ENCODE results near the gene CRNN.
A peak's percentile ranks its signal among the peaks of the same experiment; 100 is the strongest.

GRCh38 chr1:152461544-152461943 lies 47.5 kb upstream of the CRNN start:
- no peak for TF ChIP-seq POLR2A (IDR thresholded peaks at IDR 0.05)
- TF ChIP-seq, protein P1, sequence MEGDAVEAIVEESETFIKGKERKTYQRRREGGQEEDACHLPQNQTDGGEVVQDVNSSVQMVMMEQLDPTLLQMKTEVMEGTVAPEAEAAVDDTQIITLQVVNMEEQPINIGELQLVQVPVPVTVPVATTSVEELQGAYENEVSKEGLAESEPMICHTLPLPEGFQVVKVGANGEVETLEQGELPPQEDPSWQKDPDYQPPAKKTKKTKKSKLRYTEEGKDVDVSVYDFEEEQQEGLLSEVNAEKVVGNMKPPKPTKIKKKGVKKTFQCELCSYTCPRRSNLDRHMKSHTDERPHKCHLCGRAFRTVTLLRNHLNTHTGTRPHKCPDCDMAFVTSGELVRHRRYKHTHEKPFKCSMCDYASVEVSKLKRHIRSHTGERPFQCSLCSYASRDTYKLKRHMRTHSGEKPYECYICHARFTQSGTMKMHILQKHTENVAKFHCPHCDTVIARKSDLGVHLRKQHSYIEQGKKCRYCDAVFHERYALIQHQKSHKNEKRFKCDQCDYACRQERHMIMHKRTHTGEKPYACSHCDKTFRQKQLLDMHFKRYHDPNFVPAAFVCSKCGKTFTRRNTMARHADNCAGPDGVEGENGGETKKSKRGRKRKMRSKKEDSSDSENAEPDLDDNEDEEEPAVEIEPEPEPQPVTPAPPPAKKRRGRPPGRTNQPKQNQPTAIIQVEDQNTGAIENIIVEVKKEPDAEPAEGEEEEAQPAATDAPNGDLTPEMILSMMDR (IDR thresholded peaks at IDR 0.05), result peak; percentile 31 to 59 (median 34)

Data from gastroesophageal sphincter (tissue), 3 donors.